ENCODE results near the gene IL1RL1.

- TF ChIP-seq, protein P1, sequence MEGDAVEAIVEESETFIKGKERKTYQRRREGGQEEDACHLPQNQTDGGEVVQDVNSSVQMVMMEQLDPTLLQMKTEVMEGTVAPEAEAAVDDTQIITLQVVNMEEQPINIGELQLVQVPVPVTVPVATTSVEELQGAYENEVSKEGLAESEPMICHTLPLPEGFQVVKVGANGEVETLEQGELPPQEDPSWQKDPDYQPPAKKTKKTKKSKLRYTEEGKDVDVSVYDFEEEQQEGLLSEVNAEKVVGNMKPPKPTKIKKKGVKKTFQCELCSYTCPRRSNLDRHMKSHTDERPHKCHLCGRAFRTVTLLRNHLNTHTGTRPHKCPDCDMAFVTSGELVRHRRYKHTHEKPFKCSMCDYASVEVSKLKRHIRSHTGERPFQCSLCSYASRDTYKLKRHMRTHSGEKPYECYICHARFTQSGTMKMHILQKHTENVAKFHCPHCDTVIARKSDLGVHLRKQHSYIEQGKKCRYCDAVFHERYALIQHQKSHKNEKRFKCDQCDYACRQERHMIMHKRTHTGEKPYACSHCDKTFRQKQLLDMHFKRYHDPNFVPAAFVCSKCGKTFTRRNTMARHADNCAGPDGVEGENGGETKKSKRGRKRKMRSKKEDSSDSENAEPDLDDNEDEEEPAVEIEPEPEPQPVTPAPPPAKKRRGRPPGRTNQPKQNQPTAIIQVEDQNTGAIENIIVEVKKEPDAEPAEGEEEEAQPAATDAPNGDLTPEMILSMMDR (IDR thresholded peaks at IDR 0.05; ENCODE audit: low read depth, low read length, poor library complexity, severe bottlenecking) = no peak
- no peak for TF ChIP-seq EZH2phosphoT487 (IDR thresholded peaks at IDR 0.05; ENCODE audit: borderline replicate concordance, low read length)
These were observed 5.2 kb upstream of the IL1RL1 start for GRCh38 chr2:102306125-102306524.
